Measurements from ENCODE around the gene NRXN3.

The NRXN3 gene

DNA sequence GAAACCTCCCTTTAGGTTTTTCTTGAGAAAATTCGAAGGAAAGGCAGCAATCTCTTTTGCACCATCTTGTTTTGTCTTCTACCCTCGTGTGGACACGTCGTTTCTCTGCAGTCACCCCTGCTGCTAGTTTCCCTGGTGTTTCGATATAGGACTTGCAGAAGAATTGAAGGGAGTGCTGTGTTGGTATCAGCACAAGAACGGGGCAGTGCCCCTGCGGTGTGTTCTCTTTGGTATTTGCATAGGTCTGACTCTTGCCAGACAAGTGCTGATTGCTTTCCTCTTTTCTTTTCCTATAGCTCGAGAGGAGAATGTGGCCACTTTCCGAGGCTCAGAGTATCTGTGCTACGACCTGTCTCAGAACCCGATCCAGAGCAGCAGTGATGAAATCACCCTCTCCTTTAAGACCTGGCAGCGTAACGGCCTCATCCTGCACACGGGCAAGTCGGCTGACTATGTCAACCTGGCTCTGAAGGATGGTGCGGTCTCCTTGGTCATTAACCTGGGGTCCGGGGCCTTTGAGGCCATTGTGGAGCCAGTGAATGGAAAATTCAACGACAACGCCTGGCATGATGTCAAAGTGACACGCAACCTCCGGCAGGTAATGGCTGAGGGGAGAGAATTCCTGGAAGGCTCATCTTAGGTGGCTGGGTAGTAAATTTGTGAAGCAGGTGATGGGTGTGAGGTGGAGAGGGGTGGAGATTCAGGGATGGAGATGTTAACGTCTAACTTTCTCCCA lies 474.8 kb downstream of the NRXN3 start:
- DNase-seq, result no peak
- no peak for ATAC-seq

DNA sequence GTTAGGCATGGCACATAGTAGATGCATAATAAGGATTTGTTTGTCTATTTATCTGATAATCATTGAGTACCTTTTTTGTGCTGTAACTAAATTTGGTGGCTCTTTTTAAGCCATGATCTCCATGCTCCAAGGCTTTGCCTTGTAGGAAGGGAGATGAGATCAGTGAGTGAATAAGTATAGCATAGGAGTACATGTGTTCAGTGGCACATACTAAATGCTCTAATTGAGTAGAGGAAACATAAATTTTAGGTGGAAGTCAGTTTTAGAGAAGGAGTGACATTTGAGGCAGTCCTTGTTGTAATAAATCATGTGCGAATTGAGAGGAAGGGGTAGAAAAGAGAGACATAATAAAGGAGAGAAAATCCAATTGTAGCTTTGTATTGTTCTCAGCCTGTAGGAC lies 482.6 kb downstream of the NRXN3 start:
- DNase-seq (no peak), ATAC-seq (no peak)

DNA sequence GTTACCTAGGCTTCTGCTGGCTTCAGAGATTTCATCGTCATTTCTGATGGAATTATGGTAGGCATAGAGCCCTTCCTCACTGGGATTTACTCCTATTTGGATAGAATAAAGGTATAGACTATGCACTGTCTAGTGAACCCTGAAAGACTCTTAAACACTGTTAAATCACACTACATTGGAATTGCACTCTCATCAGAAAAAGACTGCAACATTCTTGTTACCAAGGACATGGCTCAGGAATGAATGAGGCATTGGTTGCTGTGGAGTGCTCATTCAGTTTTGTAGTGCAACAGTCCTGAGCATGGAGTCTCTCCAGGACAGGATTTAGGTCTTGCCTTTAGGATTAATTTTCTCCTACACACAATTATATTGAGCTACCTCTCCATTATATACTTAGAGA lies 483.0 kb downstream of the NRXN3 start:
- ATAC-seq (no peak), DNase-seq (no peak)

DNA sequence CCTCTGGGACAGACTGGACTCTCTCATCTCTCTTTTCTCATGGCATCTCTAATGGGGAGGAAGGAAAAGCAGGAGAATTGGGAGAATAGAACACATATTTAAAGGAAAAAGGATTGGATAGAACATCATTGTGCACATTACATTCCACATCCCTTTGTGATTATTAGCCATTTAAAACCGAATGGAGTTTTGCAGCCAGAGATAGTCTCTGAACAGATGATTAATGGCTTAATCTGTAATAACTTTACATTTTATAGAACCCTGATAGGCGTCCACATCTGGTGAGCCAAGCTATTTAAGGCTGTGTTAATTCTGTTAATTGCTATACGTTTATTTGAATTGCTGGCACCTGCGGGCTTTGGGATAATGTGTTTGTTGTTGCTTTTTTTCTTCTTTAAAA lies 487.3 kb downstream of the NRXN3 start:
- no peak for DNase-seq
- ATAC-seq, result no peak

DNA sequence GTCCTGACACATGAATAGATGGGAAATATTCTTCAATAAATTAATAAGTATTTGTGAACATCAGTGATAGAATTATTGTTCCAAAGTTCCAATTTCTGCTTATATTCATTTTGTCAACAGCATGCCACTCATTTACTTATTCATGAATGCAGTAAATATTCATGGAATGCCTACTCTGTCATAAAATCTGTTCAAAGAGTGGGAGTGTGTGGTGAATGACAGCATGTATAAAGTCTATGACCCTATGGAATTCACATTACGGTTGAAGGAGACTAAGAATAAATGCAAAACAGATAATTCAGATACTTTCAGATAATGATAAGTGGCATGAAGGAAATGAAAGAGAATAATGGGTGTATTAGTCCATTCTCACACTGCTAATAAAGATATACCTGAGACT lies 494.7 kb downstream of the NRXN3 start:
- DNase-seq (no peak), ATAC-seq (no peak)

DNA sequence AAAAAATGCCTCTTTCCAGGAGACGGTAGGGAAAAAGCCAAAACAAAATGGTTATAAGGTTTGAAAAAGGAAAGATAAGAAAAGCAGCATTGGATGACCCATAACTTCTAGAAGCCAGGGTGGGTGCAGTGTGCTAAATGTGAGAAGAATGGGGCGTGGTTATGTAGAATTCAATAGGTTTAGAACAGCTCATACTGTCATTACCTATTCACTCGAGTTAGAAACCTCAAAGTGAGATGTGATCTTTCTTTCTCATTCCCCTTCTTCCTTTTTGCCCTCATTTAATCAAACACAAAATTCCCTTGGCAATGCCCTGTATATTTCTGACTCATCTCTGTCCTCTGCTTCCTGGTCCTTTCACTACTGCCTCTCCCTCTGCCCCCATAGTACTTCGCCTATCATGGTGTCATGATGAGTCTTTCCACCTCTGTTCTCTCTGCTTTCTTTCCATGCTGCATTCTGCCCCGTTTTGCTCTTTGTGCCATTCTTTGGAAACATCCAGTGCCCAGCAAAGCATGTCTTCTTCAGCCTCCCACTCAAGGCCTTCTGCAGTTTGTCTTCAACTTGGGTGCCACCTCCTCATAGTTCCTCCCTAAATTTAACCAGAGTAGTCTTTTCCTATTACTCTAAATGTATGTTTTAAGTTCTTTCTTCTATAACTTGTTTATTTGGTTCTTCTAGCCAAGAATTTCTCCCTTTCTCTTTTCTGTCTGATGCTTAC lies 496.3 kb downstream of the NRXN3 start:
- DNase-seq, result no peak

DNA sequence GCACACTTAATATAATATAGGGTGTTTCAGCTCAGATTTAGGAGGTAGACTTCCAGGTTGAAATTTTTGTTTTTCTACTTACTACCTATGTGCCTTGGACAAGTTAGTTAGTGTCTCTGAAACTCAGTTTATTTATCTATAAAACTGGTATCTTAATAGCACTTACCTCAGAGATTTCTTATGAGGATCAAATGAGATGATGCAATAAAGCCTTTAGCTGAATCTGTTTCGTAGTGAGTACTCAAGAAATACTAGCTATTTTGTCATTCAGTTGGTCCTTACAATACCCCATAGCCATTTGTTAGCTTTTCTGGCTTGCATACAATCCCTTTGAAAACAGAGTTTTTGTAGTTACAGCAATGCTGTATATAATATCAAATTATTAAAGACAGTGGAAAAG lies 497.0 kb downstream of the NRXN3 start:
- DNase-seq, result no peak
- no peak for ATAC-seq

More for the DNA sequence above, 496.3 kb downstream of the NRXN3 start:
- no peak for ATAC-seq

DNA sequence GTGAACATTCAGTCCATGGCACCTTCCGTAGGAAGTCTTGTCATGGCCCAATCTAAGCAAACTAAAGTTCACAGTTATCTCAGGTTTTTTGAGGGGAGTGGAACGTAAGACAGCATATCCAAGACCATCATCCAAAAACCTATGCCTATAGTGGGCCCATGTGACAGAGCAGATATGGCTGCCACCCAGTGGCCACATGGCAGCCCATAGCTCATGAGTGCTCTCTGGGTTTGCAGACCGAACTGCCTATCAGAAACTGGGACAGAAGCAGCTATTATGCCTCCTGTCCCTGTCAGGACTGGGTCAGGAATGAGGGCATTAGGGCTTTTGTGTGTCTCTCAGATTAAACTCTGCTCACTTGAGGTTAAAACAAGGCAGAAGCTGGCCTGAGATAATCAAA lies 503.7 kb downstream of the NRXN3 start:
- DNase-seq, result no peak
- ATAC-seq, result no peak

DNA sequence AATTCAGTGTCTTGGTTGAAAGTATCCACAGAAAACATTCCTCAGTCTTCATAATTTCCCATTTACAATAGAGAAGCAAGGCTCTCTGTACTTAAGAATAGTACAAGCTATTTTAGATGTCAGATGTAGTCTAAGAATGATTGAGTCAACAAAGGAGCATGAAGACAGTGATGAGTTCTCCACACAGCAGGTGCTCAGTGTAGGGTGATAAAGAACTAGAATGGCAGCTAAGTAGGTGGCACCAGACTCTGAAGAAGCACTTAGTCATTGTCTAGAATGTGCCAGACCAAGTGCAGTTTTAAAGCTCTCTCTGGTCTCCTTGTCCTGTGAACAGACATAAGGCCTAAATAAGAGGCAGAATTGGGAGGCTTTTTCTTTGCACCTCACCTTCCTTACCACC lies 504.6 kb downstream of the NRXN3 start:
- DNase-seq (no peak), ATAC-seq (no peak)

DNA sequence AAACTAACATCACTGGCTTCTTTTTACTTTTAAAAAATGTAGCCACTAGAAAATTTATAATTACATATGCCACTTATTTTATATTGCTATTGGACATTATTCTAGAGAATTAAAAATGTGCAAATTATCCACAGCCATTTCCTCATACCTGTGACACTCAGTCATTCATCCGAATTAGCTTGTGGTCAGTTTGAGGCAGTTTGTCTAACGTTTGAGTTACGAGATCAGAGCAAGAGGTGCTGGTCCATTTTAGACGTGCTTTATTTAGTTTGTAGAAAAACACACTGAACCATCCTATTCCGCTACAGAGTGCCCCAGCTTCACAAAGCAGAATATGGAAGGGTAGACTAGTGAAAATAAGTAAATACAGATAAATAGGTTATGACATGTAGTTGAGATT lies 513.0 kb downstream of the NRXN3 start:
- DNase-seq, result no peak
- no peak for ATAC-seq

DNA sequence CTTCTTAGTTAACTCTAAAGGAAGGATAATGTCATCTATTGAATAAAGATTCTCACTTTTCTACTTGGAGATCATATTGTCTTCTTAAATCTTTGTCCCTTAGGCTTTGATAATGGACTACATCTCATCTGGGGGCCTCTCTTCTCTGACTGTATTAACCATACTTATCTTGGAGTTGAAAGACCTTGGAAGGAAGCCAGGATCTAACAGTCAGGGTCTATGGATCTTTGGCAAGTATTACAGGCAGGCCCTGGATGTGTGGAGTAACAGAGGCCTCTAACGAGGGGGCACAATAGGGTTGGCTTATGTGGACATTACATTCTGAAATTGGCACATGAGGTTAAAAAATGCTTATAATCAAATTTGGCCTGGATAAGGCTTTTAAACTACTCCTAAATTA lies 513.8 kb downstream of the NRXN3 start:
- ATAC-seq, result no peak
- no peak for DNase-seq

DNA sequence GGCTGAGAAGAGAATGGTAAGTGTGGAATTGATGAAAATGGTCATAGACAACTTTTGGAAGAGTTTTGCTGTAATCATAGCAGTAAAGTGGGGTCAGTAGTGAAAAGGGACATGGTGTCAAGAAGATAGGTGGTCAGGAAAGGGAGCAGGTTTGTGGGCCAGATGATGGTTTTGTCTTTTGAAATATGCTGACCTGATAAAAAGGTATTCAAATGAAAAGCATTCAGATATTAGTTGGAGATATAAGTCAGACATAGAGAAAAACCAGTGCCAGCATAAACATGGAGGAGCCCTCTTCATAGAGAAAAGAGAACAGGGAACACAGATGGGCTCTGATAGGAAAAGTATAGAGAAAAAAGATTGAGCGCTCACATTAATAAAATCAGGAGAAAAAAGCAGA lies 518.3 kb downstream of the NRXN3 start:
- DNase-seq (no peak), ATAC-seq (no peak)

DNA sequence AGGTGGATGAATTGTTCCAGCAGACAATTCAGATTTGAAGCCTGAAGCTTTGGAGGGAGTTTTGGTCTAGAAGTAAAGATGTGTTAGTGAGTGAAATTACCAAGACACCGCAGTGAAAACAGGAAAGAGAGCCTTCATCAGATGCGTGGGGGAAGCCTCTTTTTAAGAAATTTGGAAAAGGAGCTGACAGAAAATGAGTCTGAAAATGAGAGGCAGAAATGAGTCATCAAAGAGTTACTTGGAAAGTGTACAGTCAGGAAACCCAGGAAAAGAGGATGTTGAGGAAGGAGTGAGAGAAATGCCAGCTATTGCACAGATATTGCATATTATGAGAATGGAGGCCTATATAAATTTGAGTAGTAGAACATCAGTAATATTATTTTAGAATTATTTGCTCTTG lies 520.7 kb downstream of the NRXN3 start:
- DNase-seq (no peak), ATAC-seq (no peak)

DNA sequence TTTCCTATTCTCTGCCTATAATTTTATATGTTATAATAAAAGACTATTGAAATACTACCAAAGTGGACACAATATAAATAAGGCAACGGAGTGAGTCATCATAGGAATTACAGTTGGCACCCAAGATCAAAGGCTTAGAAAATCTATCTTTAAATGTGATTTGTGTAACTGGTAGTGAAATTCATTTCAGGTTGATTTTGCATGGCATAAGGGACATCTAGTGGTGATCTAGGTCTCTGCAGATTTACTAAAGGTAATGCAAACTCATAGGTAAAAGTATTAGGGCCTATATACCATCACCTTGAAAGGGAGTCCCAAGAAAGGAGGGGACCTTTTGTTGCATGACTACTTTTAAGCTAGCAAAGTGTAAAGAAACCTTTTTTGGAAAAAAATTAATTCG lies 527.2 kb downstream of the NRXN3 start:
- DNase-seq (no peak), ATAC-seq (no peak)

DNA sequence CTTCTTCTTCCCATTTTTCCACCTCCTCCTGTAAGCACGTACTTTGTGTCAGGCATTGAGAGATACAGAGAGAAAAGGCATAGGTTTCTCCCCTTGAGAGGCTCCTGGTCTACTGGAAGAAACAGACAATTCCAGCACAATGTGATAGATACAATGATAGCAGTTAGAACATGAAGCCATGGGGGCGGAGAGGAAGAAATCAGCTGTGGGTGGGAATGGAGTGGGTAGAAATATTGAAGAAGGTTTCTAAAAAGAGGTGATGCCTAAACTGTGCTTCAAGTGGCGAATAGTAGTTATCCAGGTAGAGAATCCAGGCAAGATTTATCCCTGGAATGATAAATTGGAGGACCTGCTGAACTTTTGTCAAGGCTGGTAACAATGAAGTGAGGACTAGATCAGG lies 528.8 kb downstream of the NRXN3 start:
- ATAC-seq (no peak), DNase-seq (no peak)

DNA sequence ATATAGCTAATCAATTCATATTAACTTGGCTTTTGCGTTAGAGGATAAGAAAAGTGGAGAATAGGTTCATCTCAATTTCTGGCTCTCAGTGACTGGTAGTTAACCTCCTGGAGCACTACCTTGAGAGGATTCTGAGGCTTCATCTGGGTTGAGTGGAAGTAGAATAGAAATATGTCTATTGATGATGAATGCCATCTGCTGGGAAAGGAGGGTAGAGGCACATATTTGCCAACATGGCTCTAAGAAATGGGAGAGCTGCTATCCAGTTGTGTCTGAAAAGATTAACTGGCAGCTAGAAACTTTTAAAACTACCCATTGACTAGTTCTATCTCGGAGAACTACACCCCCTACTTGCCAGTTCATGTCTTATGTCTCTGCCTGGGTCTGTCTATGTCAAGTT lies 530.1 kb downstream of the NRXN3 start:
- DNase-seq (no peak), ATAC-seq (no peak)

DNA sequence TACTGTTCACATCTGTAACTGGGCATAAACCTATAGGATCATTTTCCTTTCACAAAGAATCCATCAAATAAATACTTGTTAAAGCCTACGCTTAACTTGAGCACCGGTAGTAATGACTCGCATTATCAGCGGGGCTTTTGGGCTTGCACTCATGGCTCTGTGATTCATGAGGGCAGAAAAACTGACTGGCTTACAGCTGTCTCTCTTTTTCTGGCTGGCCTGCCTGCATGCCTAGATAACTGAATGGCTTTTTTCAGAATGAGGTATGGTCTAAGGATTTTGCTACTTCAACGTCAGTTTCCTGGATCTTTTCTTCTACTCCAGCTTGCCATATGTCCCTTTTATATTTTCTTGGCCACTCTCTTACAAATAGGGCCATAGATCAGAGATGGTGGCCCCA lies 531.1 kb downstream of the NRXN3 start:
- DNase-seq (no peak), ATAC-seq (no peak)

DNA sequence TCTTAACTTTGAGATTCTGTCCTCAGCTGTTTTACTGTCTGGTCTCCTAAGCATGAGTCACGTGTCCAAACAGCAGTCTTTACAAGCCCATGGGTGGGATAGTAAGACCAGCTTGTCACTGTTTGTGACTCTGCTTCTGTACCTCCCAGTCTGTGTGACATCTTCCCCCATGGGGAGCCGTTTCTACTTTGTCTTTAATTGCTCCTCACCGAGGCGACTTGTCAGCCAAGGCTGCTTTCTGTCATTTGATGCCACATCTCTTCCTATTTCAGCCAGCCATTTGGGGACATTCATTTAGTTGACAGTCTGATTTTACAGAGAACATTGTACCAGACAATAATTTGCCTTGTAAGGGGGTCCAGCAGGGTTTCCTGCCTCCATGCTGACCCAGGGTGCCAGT lies 534.8 kb downstream of the NRXN3 start:
- DNase-seq, result no peak
- no peak for ATAC-seq

DNA sequence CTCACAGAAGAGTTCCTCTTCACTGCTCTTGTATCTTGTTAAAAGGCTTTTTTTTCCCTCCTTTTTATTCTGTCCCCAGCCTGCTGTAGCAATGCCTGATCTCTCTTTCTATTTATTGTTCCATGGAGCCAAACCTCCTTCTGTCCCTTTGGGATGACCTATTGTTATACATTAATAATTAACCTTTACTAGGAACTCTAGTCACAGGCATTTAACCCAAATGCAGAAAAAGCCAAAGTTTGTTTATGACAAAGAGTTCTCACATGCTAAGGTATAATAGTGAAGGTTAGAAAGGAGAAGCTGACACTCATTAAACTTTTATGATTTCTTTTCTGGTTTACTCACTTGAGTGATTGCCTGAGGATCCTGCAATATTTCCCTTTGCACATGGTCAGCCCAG lies 535.8 kb downstream of the NRXN3 start:
- ATAC-seq (no peak), DNase-seq (no peak)

DNA sequence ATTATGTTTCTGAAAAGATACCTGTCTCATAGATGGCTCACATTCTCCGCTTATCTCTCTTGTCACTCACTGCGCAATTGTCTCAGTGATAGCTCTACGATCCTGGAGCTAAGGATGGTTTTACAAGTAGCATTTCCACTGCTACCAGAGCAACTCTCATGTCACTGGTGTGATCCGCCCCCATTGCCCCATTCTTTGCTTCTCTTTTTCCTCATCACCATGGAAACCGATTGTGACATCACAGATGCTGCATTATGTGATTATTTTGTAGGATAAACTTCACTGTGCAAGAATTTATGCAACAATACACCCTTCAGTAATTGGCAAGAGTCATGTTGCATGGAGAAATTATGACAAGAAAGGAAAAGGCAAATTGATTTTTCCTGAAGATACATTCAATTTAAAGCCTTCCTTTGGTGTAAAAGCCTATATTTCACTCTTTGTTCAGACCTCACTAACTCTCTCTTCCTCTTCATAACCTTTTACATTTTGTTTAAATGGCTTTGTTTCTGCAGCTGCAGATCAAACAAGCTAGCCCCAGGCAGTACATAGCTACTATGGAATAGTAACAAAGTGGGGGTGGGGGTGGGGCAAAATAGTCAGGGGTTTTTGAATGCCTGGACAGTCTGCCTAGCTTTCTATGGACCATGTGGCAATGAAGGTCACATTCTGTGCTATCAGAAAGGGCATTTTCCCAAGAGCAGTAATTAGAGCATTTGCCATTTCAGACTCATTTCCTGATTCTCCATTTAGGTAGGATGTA lies 539.8 kb downstream of the NRXN3 start:
- ATAC-seq, result no peak

DNA sequence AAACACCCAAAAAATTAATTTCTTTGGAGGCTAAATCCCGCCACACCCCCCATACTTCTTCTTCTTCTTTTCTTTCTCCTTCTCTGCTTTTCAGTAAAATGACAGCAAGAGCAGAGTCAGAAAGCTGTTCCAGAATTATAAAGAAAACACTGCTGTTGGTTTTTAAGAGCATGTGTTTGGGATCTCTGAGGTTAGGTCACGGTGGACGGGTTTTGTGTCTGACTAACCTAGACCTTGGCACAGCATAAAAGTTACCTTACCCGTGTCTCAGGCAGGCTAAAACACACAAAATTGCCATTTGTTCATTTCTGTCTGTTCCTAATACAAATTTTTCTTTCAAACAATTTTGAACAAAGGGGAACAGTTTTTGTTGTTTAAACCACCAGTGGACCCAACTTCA lies 540.8 kb downstream of the NRXN3 start:
- DNase-seq (no peak), ATAC-seq (no peak)

More for the DNA sequence above, 539.8 kb downstream of the NRXN3 start:
- no peak for DNase-seq

DNA sequence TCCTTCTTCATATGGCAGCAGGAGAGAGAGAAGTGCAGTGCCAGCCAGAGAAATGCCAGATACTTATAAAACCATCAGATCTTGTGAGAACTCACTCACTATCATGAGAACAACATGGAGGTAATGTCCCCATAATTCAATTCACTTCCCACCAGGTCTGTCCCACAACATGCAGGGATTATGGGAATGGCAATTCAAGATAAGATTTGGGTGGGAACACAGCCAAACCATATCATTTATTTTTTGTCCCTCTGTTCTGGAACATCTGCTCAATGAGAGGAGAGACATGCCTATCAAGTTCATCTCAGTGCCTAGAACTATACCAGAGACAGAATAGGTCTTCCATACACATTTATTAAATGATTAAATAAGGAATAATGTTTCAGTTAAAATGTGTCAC lies 543.5 kb downstream of the NRXN3 start:
- no peak for DNase-seq
- no peak for ATAC-seq

DNA sequence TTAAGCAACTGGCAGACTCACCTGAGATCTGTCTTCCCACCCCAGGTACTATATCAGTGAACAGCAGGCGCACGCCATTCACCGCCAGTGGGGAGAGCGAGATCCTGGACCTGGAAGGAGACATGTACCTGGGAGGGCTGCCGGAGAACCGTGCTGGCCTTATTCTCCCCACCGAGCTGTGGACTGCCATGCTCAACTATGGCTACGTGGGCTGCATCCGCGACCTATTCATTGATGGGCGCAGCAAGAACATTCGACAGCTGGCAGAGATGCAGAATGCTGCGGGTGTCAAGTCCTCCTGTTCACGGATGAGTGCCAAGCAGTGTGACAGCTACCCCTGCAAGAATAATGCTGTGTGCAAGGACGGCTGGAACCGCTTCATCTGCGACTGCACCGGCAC lies 544.5 kb downstream of the NRXN3 start:
- DNase-seq (no peak), ATAC-seq (no peak)

Measured in stimulated activated naive CD8-positive, alpha-beta T cell treated with anti-CD3 and anti-CD28 coated beads, Interleukin-15, Interleukin-2, amounts not matched to agents 100 U/mL and 50 U/mL, for 24 hours (primary cell).